Endothelial cell of umbilical vein (primary cell): ENCODE data around the gene GABRR3. TPM values are rescaled to one million over a fixed set of nuclear protein-coding genes. Genes with fewer than 3 reads are reported as not detected.
"Not testable (repeated sequence)": the region's sequence is repeated elsewhere in the genome, so short reads cannot be mapped to it uniquely, and the experiment has no call there.

Experiments used
- BruUV-seq: library from RNA; stranded (reverse); fragments of 400-500 nt; replicated peaks from 2 replicates; lab custom pipeline; 2021; lab: Mats Ljungman, UMichigan
- CTCF ChIA-PET: fragments of 300-600, 350-600 bp; sonication (Branson Sonifier 250); formaldehyde crosslinking; loops from one replicate; lab custom pipeline; 2021; ENCODE audit warnings: antibody characterized with exemption, inconsistent platforms; lab: Charles Lee
- POLR2A ChIA-PET: fragments of 300-600, 350-600 bp; sonication (Branson Sonifier 250); formaldehyde crosslinking; loops from one replicate; lab custom pipeline; 2021; ENCODE audit warnings: antibody characterized with exemption, inconsistent platforms; lab: Charles Lee
- DNase-seq: peaks from one replicate; pipeline ENCODE4 v3.0.0-alpha.2; 2011; ENCODE audit warnings: low read depth, low spot score
- FAIRE-seq: peaks from 2 replicates; lab custom pipeline; 2011; peaks lifted over from hg19 to GRCh38; lab: Jason Lieb, UNC
- H2AFZ ChIP-seq: 2 replicates; pipeline ENCODE4 v1.6.0; 2012; ENCODE audit warnings: low read depth, low read length, control low read depth, inconsistent platforms
- H3K27ac ChIP-seq: 2 replicates; pipeline ENCODE4 v1.5.1; 2011; ENCODE audit warnings: low read depth, mild to moderate bottlenecking, control low read depth, low read length, moderate library complexity; ENCODE audit not compliant: insufficient read depth
- H3K27me3 ChIP-seq, 2 experiments: 2 replicates each; pipeline versions ENCODE4 v1.6.0 to v1.6.1; 2011; ENCODE audit warnings: low read length in 2 of 2, mixed read lengths in 1 of 2; ENCODE audit not compliant: control insufficient read depth in 2 of 2, insufficient read depth in 2 of 2
- H3K36me3 ChIP-seq, 2 experiments: 2 replicates in 1 of 2; 3 replicates in 1 of 2; pipeline ENCODE4 v1.5.1; 2011; ENCODE audit warnings: low read length in 2 of 2, mild to moderate bottlenecking in 1 of 2, moderate library complexity in 1 of 2; ENCODE audit not compliant: control insufficient read depth in 2 of 2, insufficient read depth in 2 of 2; ENCODE audit errors: extremely low read depth in 1 of 2
- H3K4me1 ChIP-seq: 3 replicates; pipeline ENCODE4 v1.5.1; 2011; ENCODE audit warnings: mild to moderate bottlenecking, low read length; ENCODE audit not compliant: control insufficient read depth, insufficient read depth; ENCODE audit errors: extremely low read depth
- H3K4me2 ChIP-seq: 2 replicates; pipeline ENCODE4 v1.6.1; 2011; ENCODE audit warnings: low read length, control low read depth, mixed read lengths; ENCODE audit not compliant: insufficient read depth
- H3K4me3 ChIP-seq, 3 experiments: fragments of 200-600 bp in 1 of 3; sonication (generic), shearing (Covaris generic) in 1 of 3; replicated peaks in 1 of 3; 2 replicates each; pipeline ENCODE4 v1.5.1; 2011 to 2016; ENCODE audit warnings: control low read depth in 3 of 3, low read length in 3 of 3, mild to moderate bottlenecking in 2 of 3, inconsistent platforms in 1 of 3, low read depth in 1 of 3, moderate library complexity in 1 of 3; ENCODE audit not compliant: insufficient read depth in 1 of 3
- H3K79me2 ChIP-seq: 2 replicates; pipeline ENCODE4 v1.6.0; 2012; ENCODE audit warnings: low read length, inconsistent platforms; ENCODE audit not compliant: control insufficient read depth, insufficient read depth
- H3K9ac ChIP-seq: replicated peaks from 2 replicates; pipeline ENCODE3; 2011; ENCODE audit warnings: low read length, control low read depth; ENCODE audit not compliant: insufficient read depth; ENCODE audit errors: extremely low read depth
- H3K9me1 ChIP-seq: replicated peaks from 3 replicates; pipeline ENCODE4 v1.6.0; 2011; ENCODE audit warnings: mild to moderate bottlenecking, low read length; ENCODE audit not compliant: control insufficient read depth, insufficient read depth; ENCODE audit errors: extremely low read depth
- H3K9me3 ChIP-seq: replicated peaks from 2 replicates; pipeline ENCODE4 v1.5.1; 2012; ENCODE audit warnings: low read length, inconsistent platforms; ENCODE audit not compliant: control insufficient read depth, insufficient read depth
- H4K20me1 ChIP-seq: replicated peaks from 2 replicates; pipeline ENCODE3; 2011; ENCODE audit warnings: mild to moderate bottlenecking, low read length; ENCODE audit not compliant: control insufficient read depth, insufficient read depth; ENCODE audit errors: extremely low read depth
- CTCF ChIP-seq, 2 donors: IDR thresholded peaks; 1 replicate in 1 of 2; 2 replicates in 1 of 2; pipeline ENCODE4 v1.5.1; 2011; ENCODE audit warnings: low read length in 2 of 2, mild to moderate bottlenecking in 2 of 2, moderate library complexity in 2 of 2, control low read depth in 1 of 2, inconsistent platforms in 1 of 2, low read depth in 1 of 2; ENCODE audit not compliant: insufficient read depth in 1 of 2; ENCODE audit errors: extremely low read depth in 1 of 2
- EZH2 ChIP-seq: IDR thresholded peaks from 2 replicates; pipeline ENCODE4 v1.6.1; 2012; ENCODE audit warnings: borderline replicate concordance, low read depth, mild to moderate bottlenecking, moderate library complexity, low read length, inconsistent platforms; ENCODE audit not compliant: severe bottlenecking
- FOS ChIP-seq: IDR thresholded peaks from 2 replicates; pipeline ENCODE4 v1.6.1; 2011; ENCODE audit warnings: mild to moderate bottlenecking, low read length, moderate library complexity, borderline replicate concordance; ENCODE audit not compliant: insufficient read depth
- GATA2 ChIP-seq: IDR thresholded peaks from 2 replicates; pipeline ENCODE4 v1.7.0; 2011; ENCODE audit warnings: low read depth, mild to moderate bottlenecking, moderate library complexity, mixed read lengths, low read length; ENCODE audit not compliant: insufficient read length, insufficient read depth
- JUN ChIP-seq: IDR thresholded peaks from 2 replicates; pipeline ENCODE4 v1.6.1; 2011; ENCODE audit warnings: borderline replicate concordance, low read depth; ENCODE audit not compliant: insufficient read length, insufficient read depth
- MAX ChIP-seq: IDR thresholded peaks from 2 replicates; pipeline ENCODE4 v1.6.1; 2011; ENCODE audit not compliant: insufficient read depth, insufficient read length
- MYC ChIP-seq: IDR thresholded peaks from one replicate; pipeline ENCODE4 v1.6.1; 2011; ENCODE audit warnings: mild to moderate bottlenecking, low read depth, low read length
- POLR2A ChIP-seq: IDR thresholded peaks from 2 replicates; pipeline ENCODE4 v1.6.1; 2012; ENCODE audit warnings: low read depth, mild to moderate bottlenecking, control low read depth, low read length
- POLR2AphosphoS5 ChIP-seq: IDR thresholded peaks from 2 replicates; pipeline ENCODE4 v1.6.1; 2012; ENCODE audit warnings: low read depth, mild to moderate bottlenecking, control low read depth, low read length, moderate library complexity; ENCODE audit not compliant: insufficient read depth
- dilution Hi-C: fragments of 300-500 bp; cut with MboI; formaldehyde crosslinking; loops from one replicate; pipeline ENCODE4 v1.15.0; 2019; ENCODE audit warnings: low sequenced_read_pairs; ENCODE audit not compliant: extremely low pct_ligation_motif_present
- intact Hi-C: fragments of 100-400 bp; cut with micrococcal nuclease; formaldehyde crosslinking; loops from one replicate; pipeline ENCODE4 v1.10.0; 2022
- polyA plus RNA-seq, 4 experiments: library from polyadenylated mRNA; depleted of rRNA in 3 of 4; stranded (reverse) in 3 of 4; unstranded in 1 of 4; fragments of >200 nt; gene quantifications; 2 replicates each; pipeline versions ENCODE4 v1.2.1 to v1.2.3, GENCODE V29; 2011 to 2012; ENCODE audit warnings: missing spikeins in 1 of 4
- total RNA-seq: library from RNA; stranded (reverse); gene quantifications from 2 replicates; pipeline ENCODE4 v1.2.3, GENCODE V29; 2021

Gene GABRR3
- total and polyA plus RNA-seq, 2 donors (not counting 3 experiments of a cell fraction or from before 2014, with no cell fraction given), result not detected

- intact Hi-C loops, POLR2A ChIA-PET, H3K36me3 ChIP-seq: not testable (repeated sequence)
Measured at GRCh38 chr3:98010883-98011449, 24.1 kb downstream of the GABRR3 start.

GRCh38 chr3:98010194-98010882 lies 24.8 kb downstream of the GABRR3 start:
- Histone ChIP-seq H3K9ac (no peak overlapping the region), H3K9me3 (no peaks in the 10 kb centered on the region), H3K79me2 (no peaks in the 10 kb centered on the region), H3K4me2 (no peak overlapping the region), H3K9me1 (no peaks in the 10 kb centered on the region), H4K20me1 (no peaks in the 10 kb centered on the region), H3K27ac (no peak overlapping the region), H3K36me3 (no peaks in the 10 kb centered on the region), H3K4me1 (no peaks in the 10 kb centered on the region), H3K27me3 (peaks cover 3 to 4% of the 10 kb centered on the region in 2 experiments), H2AFZ (no peak overlapping the region), H3K4me3 (no peak overlapping the region)
- DNase-seq (no peak), FAIRE-seq (no peak)
- dilution Hi-C loops, result no loop called here
- TF ChIP-seq EZH2 (no peak), FOS (no peak), MYC (no peak), GATA2 (no peak), POLR2A (no peak), JUN (no peak), POLR2AphosphoS5 (no peak), CTCF (IDR thresholded peaks at IDR 0.05; ENCODE audit: extremely low read depth in 1 of 2, insufficient read depth in 1 of 2, low read depth in 1 of 2, low read length in 2 of 2) (no peak), MAX (no peak)
- CTCF ChIA-PET, result interaction anchor here (1.5 to 9.7 kb wide), 4 partner anchors 12 to 29 kb away, joined by 3 to 104 read pairs (median 4); no protein-coding TSS in a partner anchor
- no TSS peak for BruUV-seq
- intact Hi-C loops, result no loop called here
- POLR2A ChIA-PET, result no interaction called here

More at GRCh38 chr3:98010883-98011449, 24.1 kb downstream of the GABRR3 start:
- BruUV-seq, H3K4me1 ChIP-seq, H3K4me2 ChIP-seq, H3K9me3 ChIP-seq, H4K20me1 ChIP-seq, H3K9ac ChIP-seq, DNase-seq, H3K27ac ChIP-seq, H3K4me3 ChIP-seq, dilution Hi-C loops, H3K79me2 ChIP-seq, H2AFZ ChIP-seq, H3K27me3 ChIP-seq, FAIRE-seq, H3K9me1 ChIP-seq: not testable (repeated sequence)
- CTCF ChIA-PET, result interaction anchor here (1.5 to 9.7 kb wide), 4 partner anchors 12 to 29 kb away, joined by 3 to 104 read pairs (median 4); no protein-coding TSS in a partner anchor
